GM23338 (cell line): ENCODE results near the gene BABAM1.

Experiments
- EZH2phosphoT487 ChIP-seq: fragments of 200-600 bp; sonication (generic); IDR thresholded peaks from one replicate; pipeline ENCODE4 v1.8.1; 2018; ENCODE audit warnings: antibody characterized with exemption; ENCODE audit not compliant: unreplicated experiment
- POLR2AphosphoS5 ChIP-seq: IDR thresholded peaks from 2 replicates; pipeline ENCODE4 v1.6.1; 2016; ENCODE audit warnings: antibody characterized with exemption, low read depth
- TF ChIP-seq, protein P1 (sequence below), 2 experiments: fragments of 200-600 bp in 1 of 2; sonication (generic) in 1 of 2; conservative IDR thresholded peaks; 2 replicates each; pipeline versions ENCODE4 v1.5.1 to v1.6.1; 2016 to 2017; ENCODE audit warnings: antibody characterized with exemption in 2 of 2, low read depth in 2 of 2, mild to moderate bottlenecking in 2 of 2, moderate library complexity in 1 of 2
- TF ChIP-seq, protein P2 (sequence below): IDR thresholded peaks from one replicate; pipeline ENCODE4 v1.6.1; 2018; ENCODE audit warnings: antibody characterized with exemption; ENCODE audit not compliant: unreplicated experiment

GRCh38 chr19:17237747-17238706, 29.2 kb upstream of the BABAM1 start:
- TF ChIP-seq POLR2AphosphoS5, result no peak
- TF ChIP-seq, protein P1, sequence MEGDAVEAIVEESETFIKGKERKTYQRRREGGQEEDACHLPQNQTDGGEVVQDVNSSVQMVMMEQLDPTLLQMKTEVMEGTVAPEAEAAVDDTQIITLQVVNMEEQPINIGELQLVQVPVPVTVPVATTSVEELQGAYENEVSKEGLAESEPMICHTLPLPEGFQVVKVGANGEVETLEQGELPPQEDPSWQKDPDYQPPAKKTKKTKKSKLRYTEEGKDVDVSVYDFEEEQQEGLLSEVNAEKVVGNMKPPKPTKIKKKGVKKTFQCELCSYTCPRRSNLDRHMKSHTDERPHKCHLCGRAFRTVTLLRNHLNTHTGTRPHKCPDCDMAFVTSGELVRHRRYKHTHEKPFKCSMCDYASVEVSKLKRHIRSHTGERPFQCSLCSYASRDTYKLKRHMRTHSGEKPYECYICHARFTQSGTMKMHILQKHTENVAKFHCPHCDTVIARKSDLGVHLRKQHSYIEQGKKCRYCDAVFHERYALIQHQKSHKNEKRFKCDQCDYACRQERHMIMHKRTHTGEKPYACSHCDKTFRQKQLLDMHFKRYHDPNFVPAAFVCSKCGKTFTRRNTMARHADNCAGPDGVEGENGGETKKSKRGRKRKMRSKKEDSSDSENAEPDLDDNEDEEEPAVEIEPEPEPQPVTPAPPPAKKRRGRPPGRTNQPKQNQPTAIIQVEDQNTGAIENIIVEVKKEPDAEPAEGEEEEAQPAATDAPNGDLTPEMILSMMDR (conservative IDR thresholded peaks at IDR 0.05; ENCODE audit: low read depth in 2 of 2), result no peak
- TF ChIP-seq, protein P2, sequence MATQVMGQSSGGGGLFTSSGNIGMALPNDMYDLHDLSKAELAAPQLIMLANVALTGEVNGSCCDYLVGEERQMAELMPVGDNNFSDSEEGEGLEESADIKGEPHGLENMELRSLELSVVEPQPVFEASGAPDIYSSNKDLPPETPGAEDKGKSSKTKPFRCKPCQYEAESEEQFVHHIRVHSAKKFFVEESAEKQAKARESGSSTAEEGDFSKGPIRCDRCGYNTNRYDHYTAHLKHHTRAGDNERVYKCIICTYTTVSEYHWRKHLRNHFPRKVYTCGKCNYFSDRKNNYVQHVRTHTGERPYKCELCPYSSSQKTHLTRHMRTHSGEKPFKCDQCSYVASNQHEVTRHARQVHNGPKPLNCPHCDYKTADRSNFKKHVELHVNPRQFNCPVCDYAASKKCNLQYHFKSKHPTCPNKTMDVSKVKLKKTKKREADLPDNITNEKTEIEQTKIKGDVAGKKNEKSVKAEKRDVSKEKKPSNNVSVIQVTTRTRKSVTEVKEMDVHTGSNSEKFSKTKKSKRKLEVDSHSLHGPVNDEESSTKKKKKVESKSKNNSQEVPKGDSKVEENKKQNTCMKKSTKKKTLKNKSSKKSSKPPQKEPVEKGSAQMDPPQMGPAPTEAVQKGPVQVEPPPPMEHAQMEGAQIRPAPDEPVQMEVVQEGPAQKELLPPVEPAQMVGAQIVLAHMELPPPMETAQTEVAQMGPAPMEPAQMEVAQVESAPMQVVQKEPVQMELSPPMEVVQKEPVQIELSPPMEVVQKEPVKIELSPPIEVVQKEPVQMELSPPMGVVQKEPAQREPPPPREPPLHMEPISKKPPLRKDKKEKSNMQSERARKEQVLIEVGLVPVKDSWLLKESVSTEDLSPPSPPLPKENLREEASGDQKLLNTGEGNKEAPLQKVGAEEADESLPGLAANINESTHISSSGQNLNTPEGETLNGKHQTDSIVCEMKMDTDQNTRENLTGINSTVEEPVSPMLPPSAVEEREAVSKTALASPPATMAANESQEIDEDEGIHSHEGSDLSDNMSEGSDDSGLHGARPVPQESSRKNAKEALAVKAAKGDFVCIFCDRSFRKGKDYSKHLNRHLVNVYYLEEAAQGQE, result no peak
- TF ChIP-seq EZH2phosphoT487, result no peak
